Measurements from ENCODE around the gene TASP1. TPM values are rescaled to one million over a fixed set of nuclear protein-coding genes. Genes with fewer than 3 reads are reported as not detected.

TASP1 gene
- total RNA-seq, 1 experiment from 2014 or later: 9.5 TPM

DNA sequence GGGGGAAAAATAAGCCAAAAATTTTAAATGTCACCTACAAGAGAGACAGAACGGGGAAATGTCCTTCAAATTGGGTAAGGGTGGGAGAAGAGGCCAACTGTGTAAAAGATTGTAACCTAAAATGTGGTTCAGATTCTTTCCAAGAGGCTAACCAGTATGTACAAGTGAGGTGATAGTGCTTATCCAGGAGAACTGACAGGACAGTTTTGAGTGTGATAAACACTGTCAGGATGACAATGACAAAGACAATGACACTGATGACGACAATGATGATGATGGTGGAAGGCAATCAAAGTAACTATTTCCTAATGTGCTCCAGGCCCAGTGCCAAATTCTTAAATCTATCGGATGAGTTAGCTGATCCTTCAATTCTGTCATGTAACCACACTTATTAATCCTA is 57.3 kb downstream of the TASP1 start:
- Histone ChIP-seq H3K9me3 (ENCODE audit: control insufficient read depth, low read depth, low read length) (no peaks in the 10 kb centered on the region), H2BK15ac (ENCODE audit: low read depth, low read length) (no peak overlapping the region), H2AK5ac (ENCODE audit: insufficient read length, low read length) (no peak overlapping the region), H3K79me2 (ENCODE audit: insufficient read depth, low read length) (no peaks in the 10 kb centered on the region), H4K8ac (replicated peaks; ENCODE audit: insufficient read length, low read depth, low read length) (no peak overlapping the region), H3K56ac (ENCODE audit: insufficient read length, low read depth, low read length) (no peak overlapping the region), H2AFZ (ENCODE audit: low read length) (no peak overlapping the region), H3K23ac (ENCODE audit: insufficient read length, low read depth, low read length) (no peak overlapping the region), H3K79me1 (ENCODE audit: insufficient read depth, low read depth, low read length, poor library complexity, severe bottlenecking) (no peaks in the 10 kb centered on the region), H4K91ac (ENCODE audit: insufficient read length, low read depth, low read length) (no peak overlapping the region), H3K9ac (ENCODE audit: extremely low read depth, insufficient read length, low read length) (no peak overlapping the region), H2BK20ac (ENCODE audit: low read depth, low read length, poor library complexity, severe bottlenecking) (no peak overlapping the region), H3K23me2 (ENCODE audit: insufficient read length, low read depth, low read length, poor library complexity, severe bottlenecking) (no peaks in the 10 kb centered on the region), H3K4ac (ENCODE audit: low read depth, low read length) (no peak overlapping the region), H2BK120ac (ENCODE audit: low read depth, low read length, poor library complexity, severe bottlenecking) (no peak overlapping the region), H3T11ph (ENCODE audit: low read length) (no peak overlapping the region), H3K27me3 (ENCODE audit: insufficient read depth, low read length) (no peaks in the 10 kb centered on the region), H3K4me2 (ENCODE audit: insufficient read depth, insufficient read length, low read length) (no peak overlapping the region), H3K14ac (ENCODE audit: insufficient read depth, low read length) (no peak overlapping the region), H4K5ac (ENCODE audit: insufficient read length, low read depth, low read length) (no peak overlapping the region), H2BK12ac (ENCODE audit: insufficient read length, low read depth, low read length) (no peak overlapping the region), H3K18ac (ENCODE audit: insufficient read length, low read depth, low read length) (no peak overlapping the region), H4K20me1 (ENCODE audit: control insufficient read depth, insufficient read depth, insufficient read length) (no peaks in the 10 kb centered on the region), H3K4me1 (ENCODE audit: insufficient read depth, low read length) (no peaks in the 10 kb centered on the region), H3K27ac (ENCODE audit: insufficient read length, low read depth, low read length) (no peak overlapping the region), H2BK5ac (ENCODE audit: insufficient read length, low read length) (no peak overlapping the region)
- Mint-ChIP-seq H3K4me1 (no peaks in the 10 kb centered on the region), H3K27ac (no peak overlapping the region), H3K4me3 (no peak overlapping the region), H3K9me3 (peaks cover 10 to 15% of the 10 kb centered on the region in 2 experiments), H3K36me3 (ENCODE audit: insufficient read depth in 1 of 3, low read depth in 3 of 3) (peaks cover 20 to 36% (median 29%) of the 10 kb centered on the region in 3 experiments), H3K27me3 (ENCODE audit: low read depth) (no peaks in the 10 kb centered on the region)
- DNase-seq: no peak
- TF ChIP-seq, protein P1, sequence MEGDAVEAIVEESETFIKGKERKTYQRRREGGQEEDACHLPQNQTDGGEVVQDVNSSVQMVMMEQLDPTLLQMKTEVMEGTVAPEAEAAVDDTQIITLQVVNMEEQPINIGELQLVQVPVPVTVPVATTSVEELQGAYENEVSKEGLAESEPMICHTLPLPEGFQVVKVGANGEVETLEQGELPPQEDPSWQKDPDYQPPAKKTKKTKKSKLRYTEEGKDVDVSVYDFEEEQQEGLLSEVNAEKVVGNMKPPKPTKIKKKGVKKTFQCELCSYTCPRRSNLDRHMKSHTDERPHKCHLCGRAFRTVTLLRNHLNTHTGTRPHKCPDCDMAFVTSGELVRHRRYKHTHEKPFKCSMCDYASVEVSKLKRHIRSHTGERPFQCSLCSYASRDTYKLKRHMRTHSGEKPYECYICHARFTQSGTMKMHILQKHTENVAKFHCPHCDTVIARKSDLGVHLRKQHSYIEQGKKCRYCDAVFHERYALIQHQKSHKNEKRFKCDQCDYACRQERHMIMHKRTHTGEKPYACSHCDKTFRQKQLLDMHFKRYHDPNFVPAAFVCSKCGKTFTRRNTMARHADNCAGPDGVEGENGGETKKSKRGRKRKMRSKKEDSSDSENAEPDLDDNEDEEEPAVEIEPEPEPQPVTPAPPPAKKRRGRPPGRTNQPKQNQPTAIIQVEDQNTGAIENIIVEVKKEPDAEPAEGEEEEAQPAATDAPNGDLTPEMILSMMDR (conservative IDR thresholded peaks at IDR 0.05): no peak
- no CpG with 5 or more reads among the region's 3 CpGs for WGBS (ENCODE audit: extremely low coverage, insufficient read length, low lambda C conversion rate)

Measured in H9 (cell line).